ENCODE results near the gene NOX5.

NOX5 gene

GRCh38 chr15:69091654-69092053 is 77.2 kb downstream of the NOX5 start:
- Histone ChIP-seq H3K9ac (ENCODE audit: low read length) (no peak overlapping the region), H4K20me1 (ENCODE audit: insufficient read depth, low read length) (no peaks in the 10 kb centered on the region), H3K4me2 (ENCODE audit: low read length) (no peak overlapping the region), H3K9me3 (ENCODE audit: insufficient read depth, low read length) (no peaks in the 10 kb centered on the region), H3K27me3 (ENCODE audit: low read depth, low read length) (peaks cover 39% of the 10 kb centered on the region), H2AFZ (ENCODE audit: low read depth, low read length) (no peak overlapping the region), H3K27ac (ENCODE audit: low read length) (no peak overlapping the region), H3K36me3 (replicated peaks; ENCODE audit: low read depth, low read length) (no peaks in the 10 kb centered on the region), H3K4me3 (ENCODE audit: low read length) (no peak overlapping the region), H3K4me1 (ENCODE audit: low read length) (no peaks in the 10 kb centered on the region), H3K79me2 (ENCODE audit: low read length) (no peaks in the 10 kb centered on the region)
- no peak for TF ChIP-seq CTCF (IDR thresholded peaks at IDR 0.05; ENCODE audit: low read depth, low read length)

GRCh38 chr15:69092159-69092558 is 77.7 kb downstream of the NOX5 start:
- no peak overlapping the region for H3K4me2 ChIP-seq (ENCODE audit: low read length)
- peaks cover 34% of the 10 kb centered on the region for H3K27me3 ChIP-seq (ENCODE audit: low read depth, low read length)
- no peak overlapping the region for H3K4me3 ChIP-seq (ENCODE audit: low read length)
- H3K4me1 ChIP-seq (ENCODE audit: low read length): no peaks in the 10 kb centered on the region
- H3K36me3 ChIP-seq (replicated peaks; ENCODE audit: low read depth, low read length): no peaks in the 10 kb centered on the region
- no peak overlapping the region for H3K9ac ChIP-seq (ENCODE audit: low read length)
- no peaks in the 10 kb centered on the region for H4K20me1 ChIP-seq (ENCODE audit: insufficient read depth, low read length)
- H3K79me2 ChIP-seq (ENCODE audit: low read length): no peaks in the 10 kb centered on the region
- H2AFZ ChIP-seq (ENCODE audit: low read depth, low read length): no peak overlapping the region
- H3K9me3 ChIP-seq (ENCODE audit: insufficient read depth, low read length): no peaks in the 10 kb centered on the region
- H3K27ac ChIP-seq (ENCODE audit: low read length): no peak overlapping the region
- no peak for TF ChIP-seq CTCF (IDR thresholded peaks at IDR 0.05; ENCODE audit: low read depth, low read length)
- no peak for TF ChIP-seq EZH2phosphoT487 (IDR thresholded peaks at IDR 0.05; ENCODE audit: low read depth)

- Histone ChIP-seq H3K9ac (ENCODE audit: low read length) (no peak overlapping the region), H3K4me2 (ENCODE audit: low read length) (no peak overlapping the region), H3K9me3 (ENCODE audit: insufficient read depth, low read length) (no peaks in the 10 kb centered on the region), H3K79me2 (ENCODE audit: low read length) (no peaks in the 10 kb centered on the region), H3K27ac (ENCODE audit: low read length) (no peak overlapping the region), H3K4me3 (ENCODE audit: low read length) (no peak overlapping the region), H3K4me1 (ENCODE audit: low read length) (no peaks in the 10 kb centered on the region), H3K27me3 (ENCODE audit: low read depth, low read length) (peaks cover 25% of the 10 kb centered on the region), H3K36me3 (replicated peaks; ENCODE audit: low read depth, low read length) (no peaks in the 10 kb centered on the region), H4K20me1 (ENCODE audit: insufficient read depth, low read length) (no peaks in the 10 kb centered on the region), H2AFZ (ENCODE audit: low read depth, low read length) (no peak overlapping the region)
- no peak for TF ChIP-seq CTCF (IDR thresholded peaks at IDR 0.05; ENCODE audit: low read depth, low read length)
- TF ChIP-seq EZH2phosphoT487 (IDR thresholded peaks at IDR 0.05; ENCODE audit: low read depth): no peak
These were observed 78.6 kb downstream of the NOX5 start for GRCh38 chr15:69093127-69093526.

GRCh38 chr15:69093614-69094013 is 79.1 kb downstream of the NOX5 start:
- Histone ChIP-seq H3K27ac (ENCODE audit: low read length) (no peak overlapping the region), H3K27me3 (ENCODE audit: low read depth, low read length) (peaks cover 25% of the 10 kb centered on the region), H3K4me3 (ENCODE audit: low read length) (no peak overlapping the region), H3K4me1 (ENCODE audit: low read length) (no peaks in the 10 kb centered on the region), H3K79me2 (ENCODE audit: low read length) (no peaks in the 10 kb centered on the region), H3K4me2 (ENCODE audit: low read length) (no peak overlapping the region), H3K9ac (ENCODE audit: low read length) (no peak overlapping the region), H4K20me1 (ENCODE audit: insufficient read depth, low read length) (no peaks in the 10 kb centered on the region), H3K9me3 (ENCODE audit: insufficient read depth, low read length) (no peaks in the 10 kb centered on the region), H2AFZ (ENCODE audit: low read depth, low read length) (no peak overlapping the region), H3K36me3 (replicated peaks; ENCODE audit: low read depth, low read length) (no peaks in the 10 kb centered on the region)
- no peak for TF ChIP-seq CTCF (IDR thresholded peaks at IDR 0.05; ENCODE audit: low read depth, low read length)
- no peak for TF ChIP-seq EZH2phosphoT487 (IDR thresholded peaks at IDR 0.05; ENCODE audit: low read depth)
